Kidney (tissue), 14 donors: ENCODE measurements around the gene CDK14. TPM values are rescaled to one million over a fixed set of nuclear protein-coding genes. Genes with fewer than 3 reads are reported as not detected.
A peak's percentile ranks its signal among the peaks of the same experiment; 100 is the strongest.
"Not testable (repeated sequence)": the region's sequence is repeated elsewhere in the genome, so short reads cannot be mapped to it uniquely, and the experiment has no call there.

ENCODE experiments used
- DNase-seq, 5 donors: peaks; one replicate each; pipeline ENCODE4 v3.0.0-alpha.2; 2013 to 2020
- FAIRE-seq: peaks from 2 replicates; lab custom pipeline; 2012; peaks lifted over from hg19 to GRCh38; lab: Jason Lieb, UNC
- H3K27ac ChIP-seq, 2 donors: one replicate each; pipeline ENCODE4 v1.7.0; 2013; ENCODE audit warnings: low read depth in 2 of 2, low read length in 2 of 2, inconsistent platforms in 1 of 2
- H3K27me3 ChIP-seq: one replicate; pipeline ENCODE4 v1.7.1; 2013; ENCODE audit warnings: low read length, inconsistent platforms; ENCODE audit not compliant: control insufficient read depth, insufficient read depth
- H3K36me3 ChIP-seq, 3 donors: one replicate each; pipeline versions ENCODE4 v1.7.0 to v1.7.1; 2013; ENCODE audit warnings: low read length in 3 of 3, control low read depth in 1 of 3, inconsistent platforms in 1 of 3; ENCODE audit not compliant: insufficient read depth in 3 of 3, control insufficient read depth in 2 of 3
- H3K4me1 ChIP-seq, 3 donors: one replicate each; pipeline versions ENCODE4 v1.7.0 to v1.7.1; 2013; ENCODE audit warnings: low read length in 3 of 3, inconsistent platforms in 1 of 3, low read depth in 1 of 3; ENCODE audit not compliant: control insufficient read depth in 2 of 3, insufficient read depth in 2 of 3
- H3K4me3 ChIP-seq, 3 donors: one replicate each; pipeline versions ENCODE4 v1.7.0 to v1.8.1; 2013; ENCODE audit warnings: low read length in 3 of 3, control low read depth in 1 of 3, inconsistent platforms in 1 of 3
- H3K9ac ChIP-seq, 3 donors: one replicate each; pipeline versions ENCODE4 v1.7.0 to v1.7.1; 2013; ENCODE audit warnings: low read length in 3 of 3, control low read depth in 1 of 3, inconsistent platforms in 1 of 3
- H3K9me3 ChIP-seq, 3 donors: one replicate each; pipeline versions ENCODE4 v1.7.0 to v1.7.1; 2013; ENCODE audit warnings: low read length in 3 of 3, control low read depth in 1 of 3, inconsistent platforms in 1 of 3; ENCODE audit not compliant: control insufficient read depth in 2 of 3, insufficient read depth in 1 of 3
- intact Hi-C: fragments of 100-400 bp; cut with DNase I; formaldehyde crosslinking; loops from one replicate; pipeline ENCODE4 v1.11.1; 2022
- polyA plus RNA-seq: library from polyadenylated mRNA; stranded (reverse); fragments of 350-450 nt; fragmentation: Illumina TruSeq; extraction: RNeasy Lipid Tissue Mini Kit (QIAGEN cat#74804); gene quantifications from one replicate; pipeline ENCODE4 v1.2.3, GENCODE V29; 2014; ENCODE audit warnings: low read depth, low replicate concordance; ENCODE audit not compliant: insufficient read depth
- total RNA-seq: library from RNA; stranded (reverse); fragmentation: NEBNext Ultra II Directional; extraction: Animal tissue kit (Norgen Biotek cat#: 25700); gene quantifications from one replicate; pipeline ENCODE4 v1.2.1, GENCODE V29; 2021
- TF ChIP-seq, protein P1 (sequence below): IDR thresholded peaks from 3 replicates; pipeline ENCODE4 v1.5.1; 2012; ENCODE audit warnings: mild to moderate bottlenecking, moderate library complexity, borderline replicate concordance; ENCODE audit not compliant: insufficient read depth; ENCODE audit errors: extremely low read depth
- donor health status: control.
- donor health status: control.
- donor health status: control.
- donor health status: control.
- donor health status: control.
- donor health status: DM: yes; HTN: yes; CAD: no.
- donor health status: Normal renal cell carcinoma (clear cell type).

The CDK14 gene
- total and polyA plus RNA-seq, 2 donors from 2014 or later = 11.9 to 33.9 TPM

GRCh38 chr7:90727412-90727811 is 131.3 kb downstream of the CDK14 start:
- Histone ChIP-seq H3K27ac (no peak overlapping the region), H3K27me3 (no peaks in the 10 kb centered on the region), H3K9ac (no peak overlapping the region), H3K36me3 (no peaks in the 10 kb centered on the region), H3K4me1 (peaks cover 0 to 32% (median 2%) of the 10 kb centered on the region in 3 donors), H3K4me3 (peak overlapping the region in 1 of 3 donors; percentile 8), H3K9me3 (no peaks in the 10 kb centered on the region)
- peak; percentile 35 for FAIRE-seq
- TF ChIP-seq, protein P1, sequence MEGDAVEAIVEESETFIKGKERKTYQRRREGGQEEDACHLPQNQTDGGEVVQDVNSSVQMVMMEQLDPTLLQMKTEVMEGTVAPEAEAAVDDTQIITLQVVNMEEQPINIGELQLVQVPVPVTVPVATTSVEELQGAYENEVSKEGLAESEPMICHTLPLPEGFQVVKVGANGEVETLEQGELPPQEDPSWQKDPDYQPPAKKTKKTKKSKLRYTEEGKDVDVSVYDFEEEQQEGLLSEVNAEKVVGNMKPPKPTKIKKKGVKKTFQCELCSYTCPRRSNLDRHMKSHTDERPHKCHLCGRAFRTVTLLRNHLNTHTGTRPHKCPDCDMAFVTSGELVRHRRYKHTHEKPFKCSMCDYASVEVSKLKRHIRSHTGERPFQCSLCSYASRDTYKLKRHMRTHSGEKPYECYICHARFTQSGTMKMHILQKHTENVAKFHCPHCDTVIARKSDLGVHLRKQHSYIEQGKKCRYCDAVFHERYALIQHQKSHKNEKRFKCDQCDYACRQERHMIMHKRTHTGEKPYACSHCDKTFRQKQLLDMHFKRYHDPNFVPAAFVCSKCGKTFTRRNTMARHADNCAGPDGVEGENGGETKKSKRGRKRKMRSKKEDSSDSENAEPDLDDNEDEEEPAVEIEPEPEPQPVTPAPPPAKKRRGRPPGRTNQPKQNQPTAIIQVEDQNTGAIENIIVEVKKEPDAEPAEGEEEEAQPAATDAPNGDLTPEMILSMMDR = no peak
- no peak for DNase-seq
- intact Hi-C loops = no loop called here

- DNase-seq = no peak
- Histone ChIP-seq H3K27me3 (no peaks in the 10 kb centered on the region), H3K4me1 (peaks cover 0 to 29% (median 2%) of the 10 kb centered on the region in 3 donors), H3K9me3 (no peaks in the 10 kb centered on the region), H3K4me3 (no peak overlapping the region), H3K36me3 (no peaks in the 10 kb centered on the region), H3K9ac (no peak overlapping the region), H3K27ac (no peak overlapping the region)
- TF ChIP-seq, protein P1 = no peak
- no peak for FAIRE-seq
- intact Hi-C loops = no loop called here
Observed at GRCh38 chr7:90728568-90728967, 132.4 kb downstream of the CDK14 start.

DNA sequence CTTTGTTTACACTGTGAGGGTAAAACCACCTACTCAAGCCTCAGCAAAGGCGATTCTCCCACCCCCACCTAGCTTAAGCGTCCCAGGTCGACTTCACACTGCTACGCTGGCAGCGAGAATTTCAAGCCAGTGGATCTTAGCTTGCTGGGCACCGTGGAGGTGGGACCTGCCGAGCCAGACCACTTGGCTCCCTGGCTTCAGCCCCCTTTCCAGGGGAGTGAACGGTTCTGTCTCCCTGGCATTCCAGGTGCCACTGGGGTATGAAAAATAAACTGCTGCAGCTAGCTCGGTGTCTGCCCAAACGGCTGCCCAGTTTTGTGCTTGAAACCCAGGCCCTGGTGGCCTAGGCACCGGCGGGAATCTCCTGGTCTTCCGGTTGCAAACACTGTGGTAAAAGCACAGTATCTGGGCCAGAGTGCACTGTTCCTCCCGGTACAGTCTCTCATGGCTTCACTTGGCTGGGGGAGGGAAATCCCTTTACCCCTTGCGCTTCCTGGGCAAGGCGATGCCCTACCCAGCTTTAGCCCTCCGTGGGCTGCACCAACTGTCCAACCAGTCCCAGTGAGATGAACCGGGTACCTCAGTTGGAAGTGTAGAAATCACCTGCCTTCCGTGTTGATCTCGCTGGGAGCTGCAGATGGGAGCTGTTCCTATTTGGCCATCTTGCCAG is 139.6 kb downstream of the CDK14 start:
- intact Hi-C loops, H3K4me1 ChIP-seq, H3K27ac ChIP-seq, H3K9ac ChIP-seq, H3K27me3 ChIP-seq, H3K4me3 ChIP-seq, H3K36me3 ChIP-seq, H3K9me3 ChIP-seq, FAIRE-seq: not testable (repeated sequence)
- peak in 1 of 5 donors; percentile 47 for DNase-seq

GRCh38 chr7:90736316-90736715 is 140.2 kb downstream of the CDK14 start:
- Histone ChIP-seq H3K27ac (no peak overlapping the region), H3K4me3 (no peak overlapping the region), H3K36me3 (no peaks in the 10 kb centered on the region), H3K4me1 (no peaks in the 10 kb centered on the region), H3K9me3 (no peaks in the 10 kb centered on the region), H3K27me3 (no peaks in the 10 kb centered on the region), H3K9ac (no peak overlapping the region)
- DNase-seq (no peak), FAIRE-seq (no peak)
- TF ChIP-seq, protein P1 = no peak
- intact Hi-C loops = no loop called here
